Cerebellar cortex (tissue), 1 donor: ENCODE data around the gene SH2D4B.

Experiments used
- DNase-seq: peaks from one replicate; pipeline ENCODE4 v3.0.0-alpha.2; 2015; ENCODE audit warnings: low spot score

SH2D4B gene

GRCh38 chr10:80504158-80504811, 33.4 kb upstream of the SH2D4B start:
- no peak for DNase-seq

- no peak for DNase-seq
These were observed 32.7 kb upstream of the SH2D4B start for GRCh38 chr10:80504897-80505465.

- DNase-seq = no peak
These were observed 31.5 kb upstream of the SH2D4B start for GRCh38 chr10:80506189-80506575.

GRCh38 chr10:80506836-80507487, 30.7 kb upstream of the SH2D4B start:
- DNase-seq = no peak

- DNase-seq = no peak
These were observed 28.6 kb upstream of the SH2D4B start for GRCh38 chr10:80509108-80509402.

- no peak for DNase-seq
These were observed 28.1 kb upstream of the SH2D4B start for GRCh38 chr10:80509403-80510161.

GRCh38 chr10:80512031-80512526, 25.6 kb upstream of the SH2D4B start:
- no peak for DNase-seq

GRCh38 chr10:80513106-80513505, 24.6 kb upstream of the SH2D4B start:
- DNase-seq = no peak

GRCh38 chr10:80515511-80515910, 22.2 kb upstream of the SH2D4B start:
- DNase-seq = no peak

GRCh38 chr10:80515941-80516340, 21.8 kb upstream of the SH2D4B start:
- DNase-seq = no peak

- no peak for DNase-seq
These were observed 21.1 kb upstream of the SH2D4B start for GRCh38 chr10:80516506-80517075.

GRCh38 chr10:80517416-80518142, 20.1 kb upstream of the SH2D4B start:
- no peak for DNase-seq

- no peak for DNase-seq
These were observed 19.4 kb upstream of the SH2D4B start for GRCh38 chr10:80518143-80518806.

GRCh38 chr10:80518807-80519360, 18.8 kb upstream of the SH2D4B start:
- no peak for DNase-seq

GRCh38 chr10:80519936-80520650, 17.6 kb upstream of the SH2D4B start:
- DNase-seq = no peak

- no peak for DNase-seq
These were observed 16.8 kb upstream of the SH2D4B start for GRCh38 chr10:80520661-80521470.

GRCh38 chr10:80522756-80523363, 14.8 kb upstream of the SH2D4B start:
- DNase-seq = no peak

- no peak for DNase-seq
These were observed 13.9 kb upstream of the SH2D4B start for GRCh38 chr10:80523773-80524172.
